A549 (cell line): ENCODE data around the gene C10orf90.

Experiments used
- HOXB13 ChIP-seq: fragments of 250-450 bp; sonication (Bioruptor Pico); IDR thresholded peaks from 2 replicates; pipeline ENCODE4 v1.5.0; 2020; ENCODE audit warnings: low read depth, mild to moderate bottlenecking, moderate library complexity
- JUNB ChIP-seq: fragments of >200 bp; sonication (Bioruptor Twin); formaldehyde crosslinking; IDR thresholded peaks from 2 replicates; pipeline ENCODE4 v1.6.1; 2016
- KDM5A ChIP-seq: fragments of 200-600 bp; sonication (generic); IDR thresholded peaks from 2 replicates; pipeline ENCODE4 v1.6.1; 2016; ENCODE audit warnings: antibody characterized with exemption, mild to moderate bottlenecking
- MAZ ChIP-seq: fragments of 150-350 bp; IDR thresholded peaks from 2 replicates; pipeline ENCODE4 v1.6.1; 2014; ENCODE audit warnings: antibody characterized with exemption, low read depth, low read length, borderline replicate concordance
- MYC ChIP-seq: IDR thresholded peaks from 2 replicates; pipeline ENCODE4 v1.6.1; 2012; ENCODE audit warnings: mild to moderate bottlenecking, inconsistent platforms, low read length, improper control_type of control experiment, borderline replicate concordance
- POLR2A ChIP-seq: IDR thresholded peaks from 2 replicates; pipeline ENCODE4 v1.6.1; 2012; ENCODE audit warnings: mild to moderate bottlenecking, low read length
- SMC3 ChIP-seq: fragments of >200 bp; sonication (Bioruptor Twin); formaldehyde crosslinking; IDR thresholded peaks from 3 replicates; pipeline ENCODE4 v1.6.1; 2018; ENCODE audit warnings: inconsistent platforms
- TF ChIP-seq, protein P1 (sequence below): fragments of >200 bp; sonication (Bioruptor Twin); formaldehyde crosslinking; IDR thresholded peaks from 3 replicates; pipeline ENCODE4 v1.5.1; 2016
- TF ChIP-seq, protein P2 (sequence below): IDR thresholded peaks from 2 replicates; pipeline ENCODE4 v1.6.1; 2012

DNA sequence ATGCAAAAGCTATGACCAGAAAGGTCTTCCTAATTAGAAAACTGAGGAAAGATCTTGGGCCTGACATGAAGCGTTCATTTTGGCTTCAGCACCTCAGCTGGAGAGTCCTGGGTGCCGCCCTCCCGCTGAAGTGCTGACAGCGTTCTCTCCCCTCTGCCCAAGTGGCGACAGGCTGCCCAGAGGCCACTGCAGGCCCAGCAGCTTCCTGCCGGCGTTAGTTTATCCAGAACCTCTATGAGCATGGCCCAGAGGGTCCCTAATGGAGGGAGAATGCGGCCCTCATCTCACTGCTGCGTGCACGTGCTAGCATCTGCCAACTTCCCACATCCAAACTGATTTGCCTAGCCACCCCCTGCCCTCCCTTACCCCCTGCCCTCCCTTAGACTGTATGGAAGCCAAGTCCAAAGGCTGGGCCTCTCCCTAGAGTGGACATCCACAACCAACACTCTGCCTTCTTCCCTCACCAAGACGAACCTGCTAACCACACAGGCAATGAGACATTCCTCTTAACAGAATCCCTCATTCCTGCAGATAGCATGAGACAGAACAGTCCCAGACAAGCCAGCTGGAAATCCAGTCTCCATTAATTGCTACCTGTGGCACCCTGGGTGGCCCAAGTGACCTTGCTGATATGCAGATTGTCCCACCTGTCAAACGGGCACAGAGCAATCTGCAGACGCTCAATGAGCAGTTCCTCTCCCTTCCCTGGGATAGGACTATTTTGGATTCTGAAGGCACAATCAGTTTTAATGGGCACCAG lies 108.4 kb downstream of the C10orf90 start:
- TF ChIP-seq JUNB (no peak), HOXB13 (no peak), MAZ (no peak), KDM5A (no peak), SMC3 (no peak), MYC (no peak), POLR2A (no peak)
- TF ChIP-seq, protein P1, sequence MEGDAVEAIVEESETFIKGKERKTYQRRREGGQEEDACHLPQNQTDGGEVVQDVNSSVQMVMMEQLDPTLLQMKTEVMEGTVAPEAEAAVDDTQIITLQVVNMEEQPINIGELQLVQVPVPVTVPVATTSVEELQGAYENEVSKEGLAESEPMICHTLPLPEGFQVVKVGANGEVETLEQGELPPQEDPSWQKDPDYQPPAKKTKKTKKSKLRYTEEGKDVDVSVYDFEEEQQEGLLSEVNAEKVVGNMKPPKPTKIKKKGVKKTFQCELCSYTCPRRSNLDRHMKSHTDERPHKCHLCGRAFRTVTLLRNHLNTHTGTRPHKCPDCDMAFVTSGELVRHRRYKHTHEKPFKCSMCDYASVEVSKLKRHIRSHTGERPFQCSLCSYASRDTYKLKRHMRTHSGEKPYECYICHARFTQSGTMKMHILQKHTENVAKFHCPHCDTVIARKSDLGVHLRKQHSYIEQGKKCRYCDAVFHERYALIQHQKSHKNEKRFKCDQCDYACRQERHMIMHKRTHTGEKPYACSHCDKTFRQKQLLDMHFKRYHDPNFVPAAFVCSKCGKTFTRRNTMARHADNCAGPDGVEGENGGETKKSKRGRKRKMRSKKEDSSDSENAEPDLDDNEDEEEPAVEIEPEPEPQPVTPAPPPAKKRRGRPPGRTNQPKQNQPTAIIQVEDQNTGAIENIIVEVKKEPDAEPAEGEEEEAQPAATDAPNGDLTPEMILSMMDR: no peak
- TF ChIP-seq, protein P2, sequence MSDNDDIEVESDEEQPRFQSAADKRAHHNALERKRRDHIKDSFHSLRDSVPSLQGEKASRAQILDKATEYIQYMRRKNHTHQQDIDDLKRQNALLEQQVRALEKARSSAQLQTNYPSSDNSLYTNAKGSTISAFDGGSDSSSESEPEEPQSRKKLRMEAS: no peak
